Epithelial cell of proximal tubule (primary cell): Measurements from ENCODE around the gene EXPH5. TPM values are rescaled to one million over a fixed set of nuclear protein-coding genes. Genes with fewer than 3 reads are reported as not detected.

Experiments
- DNase-seq: peaks from one replicate; pipeline ENCODE4 v3.0.0-alpha.2; 2011; ENCODE audit warnings: low read depth
- H3K4me3 ChIP-seq: 2 replicates; pipeline ENCODE4 v1.5.1; 2011; ENCODE audit warnings: low read depth, mild to moderate bottlenecking, low read length
- total RNA-seq: library from RNA; depleted of rRNA; stranded (reverse); fragments of >200 nt; gene quantifications from 2 replicates; pipeline ENCODE4 v1.2.3, GENCODE V29; 2015
- TF ChIP-seq, protein P1 (sequence below): conservative IDR thresholded peaks from 2 replicates; pipeline ENCODE4 v1.5.1; 2012; ENCODE audit warnings: low read depth, mild to moderate bottlenecking, low read length

The EXPH5 gene
- total RNA-seq, 1 donor from 2014 or later, result 7.8 TPM

- no peak for DNase-seq
- TF ChIP-seq, protein P1, sequence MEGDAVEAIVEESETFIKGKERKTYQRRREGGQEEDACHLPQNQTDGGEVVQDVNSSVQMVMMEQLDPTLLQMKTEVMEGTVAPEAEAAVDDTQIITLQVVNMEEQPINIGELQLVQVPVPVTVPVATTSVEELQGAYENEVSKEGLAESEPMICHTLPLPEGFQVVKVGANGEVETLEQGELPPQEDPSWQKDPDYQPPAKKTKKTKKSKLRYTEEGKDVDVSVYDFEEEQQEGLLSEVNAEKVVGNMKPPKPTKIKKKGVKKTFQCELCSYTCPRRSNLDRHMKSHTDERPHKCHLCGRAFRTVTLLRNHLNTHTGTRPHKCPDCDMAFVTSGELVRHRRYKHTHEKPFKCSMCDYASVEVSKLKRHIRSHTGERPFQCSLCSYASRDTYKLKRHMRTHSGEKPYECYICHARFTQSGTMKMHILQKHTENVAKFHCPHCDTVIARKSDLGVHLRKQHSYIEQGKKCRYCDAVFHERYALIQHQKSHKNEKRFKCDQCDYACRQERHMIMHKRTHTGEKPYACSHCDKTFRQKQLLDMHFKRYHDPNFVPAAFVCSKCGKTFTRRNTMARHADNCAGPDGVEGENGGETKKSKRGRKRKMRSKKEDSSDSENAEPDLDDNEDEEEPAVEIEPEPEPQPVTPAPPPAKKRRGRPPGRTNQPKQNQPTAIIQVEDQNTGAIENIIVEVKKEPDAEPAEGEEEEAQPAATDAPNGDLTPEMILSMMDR, result no peak
- peak overlapping the region; percentile 61 for H3K4me3 ChIP-seq
Measured at GRCh38 chr11:108466405-108466804, 127.2 kb downstream of the EXPH5 start.

Other genes with a start within 250 kb of the EXPH5 start
- gene C11orf65, start 126.2 kb downstream of the EXPH5 start, total RNA-seq, result 0.29 and 0.81 TPM in 2 replicates
- gene POGLUT3, start 95.4 kb downstream of the EXPH5 start, total RNA-seq, result 21.1 and 24.4 TPM in 2 replicates
- gene DDX10, start 71.3 kb upstream of the EXPH5 start, total RNA-seq, result 28.9 and 34.3 TPM in 2 replicates